ENCODE data around the gene DCLRE1C.
"Not testable (repeated sequence)": the region's sequence is repeated elsewhere in the genome, so short reads cannot be mapped to it uniquely, and the experiment has no call there.

Gene DCLRE1C

DNA sequence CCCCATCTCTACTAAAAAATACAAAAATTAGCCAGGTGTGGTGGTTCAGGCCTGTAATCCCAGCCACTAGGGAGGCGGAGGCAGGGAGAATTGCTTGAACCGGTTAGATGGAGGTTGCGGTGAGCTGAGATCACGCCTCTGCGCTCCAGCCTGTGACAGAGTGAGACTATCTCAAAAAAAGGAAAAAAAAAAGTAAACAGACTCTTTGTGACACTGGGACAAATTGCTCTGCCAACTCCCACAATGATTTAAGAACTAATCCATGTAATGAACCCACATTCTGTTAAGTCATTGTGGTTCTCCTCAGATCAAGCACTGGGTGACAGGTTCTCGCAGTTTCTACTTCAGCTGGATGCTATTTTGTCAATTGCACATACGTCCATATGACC lies 11.0 kb downstream of the DCLRE1C start:
- not testable (repeated sequence) for DNase-seq

DNA sequence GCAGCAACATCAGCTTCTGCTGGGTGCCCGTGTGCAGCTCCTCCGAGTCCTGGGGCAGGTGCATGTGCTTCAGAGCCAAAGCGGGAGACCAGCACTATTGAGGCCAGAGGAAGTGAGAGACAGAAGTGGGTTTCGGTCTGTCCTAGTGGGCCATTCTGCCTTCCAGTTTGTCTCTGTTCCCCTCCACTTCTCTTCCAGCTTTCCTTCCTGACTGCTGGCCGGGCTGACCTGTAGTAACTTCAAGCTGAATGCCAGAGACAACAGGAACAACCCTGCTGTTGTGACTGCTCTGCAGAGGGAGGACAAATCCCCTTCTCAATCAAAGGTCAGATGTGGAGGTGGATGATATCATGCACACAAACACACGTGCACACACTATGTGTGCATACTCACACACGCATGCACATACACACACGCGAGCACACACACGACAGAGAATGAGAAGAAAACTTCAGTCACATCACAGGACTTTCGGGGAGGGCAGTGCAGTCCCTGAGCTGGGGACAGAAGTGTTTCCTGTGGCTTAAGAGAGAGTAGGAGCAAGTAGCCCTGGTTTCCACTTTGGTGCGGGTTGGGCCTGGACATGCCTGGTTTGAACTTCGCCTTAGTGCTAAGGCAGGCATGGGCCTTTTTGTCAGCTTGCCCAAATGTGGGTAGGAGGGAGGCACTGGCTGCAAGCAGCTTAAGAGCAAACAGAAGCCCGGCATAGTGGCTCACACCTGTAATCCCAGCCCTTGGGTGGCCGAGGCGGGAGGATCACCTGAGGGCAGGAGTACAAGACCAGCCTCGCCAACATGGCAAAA lies 11.5 kb downstream of the DCLRE1C start:
- DNase-seq, result not testable (repeated sequence)

DNA sequence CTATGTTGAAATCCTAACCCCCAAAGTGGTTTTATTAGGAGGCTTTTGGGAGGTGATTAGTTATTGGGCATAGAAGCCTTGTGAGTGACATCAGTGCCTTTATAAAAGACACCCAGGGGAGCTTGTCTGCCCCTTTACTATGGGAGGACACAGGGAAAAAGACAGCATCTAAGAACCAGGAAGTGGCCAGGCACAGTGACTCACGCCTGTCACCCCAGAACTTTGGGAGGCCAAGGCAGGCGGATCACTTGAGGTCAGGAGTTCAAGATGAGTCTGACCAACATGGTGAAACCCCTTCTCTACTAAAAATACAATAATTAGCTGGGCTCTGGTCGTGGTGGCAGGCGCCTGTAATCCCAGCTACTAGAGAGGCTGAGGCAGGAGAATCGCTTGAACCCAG lies 14.9 kb downstream of the DCLRE1C start:
- DNase-seq, result peak; percentile 20

DNA sequence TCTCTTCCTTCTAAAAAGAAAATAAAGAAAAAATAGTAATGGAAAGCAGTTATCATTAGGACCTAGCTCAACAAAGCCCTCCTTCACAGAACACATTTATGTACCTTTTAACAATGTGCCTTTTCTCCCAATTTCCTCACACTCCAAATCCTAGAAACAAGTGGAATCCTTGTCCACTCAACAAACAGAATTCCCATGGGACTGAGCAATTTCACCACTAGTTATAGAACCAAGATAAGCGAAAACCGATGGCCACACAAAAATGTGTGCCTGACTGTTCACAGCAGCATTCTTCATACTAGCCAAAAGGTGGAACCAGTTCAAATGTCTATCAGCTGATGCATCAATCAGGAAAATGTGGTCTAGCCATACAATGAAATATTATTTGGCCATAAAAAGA lies 17.3 kb downstream of the DCLRE1C start:
- no peak for DNase-seq

DNA sequence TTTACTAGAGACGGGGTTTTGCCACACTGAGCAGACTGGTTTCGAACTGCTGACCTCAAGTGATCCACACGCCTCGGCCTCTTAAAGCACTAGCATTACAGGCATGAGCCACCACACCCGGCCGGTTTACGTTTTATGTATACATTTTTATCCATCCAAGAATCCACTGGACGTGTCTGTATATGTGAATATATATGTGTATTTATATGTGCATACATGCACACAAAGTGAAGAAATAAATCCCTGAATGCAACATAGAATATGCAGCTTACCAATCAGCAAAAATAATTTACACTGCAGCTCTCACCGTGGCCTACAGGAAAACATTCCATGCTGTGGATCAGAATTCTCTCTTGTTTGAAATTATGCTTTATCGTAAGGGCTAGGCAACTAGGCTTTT lies 23.3 kb downstream of the DCLRE1C start:
- DNase-seq, result no peak

DNA sequence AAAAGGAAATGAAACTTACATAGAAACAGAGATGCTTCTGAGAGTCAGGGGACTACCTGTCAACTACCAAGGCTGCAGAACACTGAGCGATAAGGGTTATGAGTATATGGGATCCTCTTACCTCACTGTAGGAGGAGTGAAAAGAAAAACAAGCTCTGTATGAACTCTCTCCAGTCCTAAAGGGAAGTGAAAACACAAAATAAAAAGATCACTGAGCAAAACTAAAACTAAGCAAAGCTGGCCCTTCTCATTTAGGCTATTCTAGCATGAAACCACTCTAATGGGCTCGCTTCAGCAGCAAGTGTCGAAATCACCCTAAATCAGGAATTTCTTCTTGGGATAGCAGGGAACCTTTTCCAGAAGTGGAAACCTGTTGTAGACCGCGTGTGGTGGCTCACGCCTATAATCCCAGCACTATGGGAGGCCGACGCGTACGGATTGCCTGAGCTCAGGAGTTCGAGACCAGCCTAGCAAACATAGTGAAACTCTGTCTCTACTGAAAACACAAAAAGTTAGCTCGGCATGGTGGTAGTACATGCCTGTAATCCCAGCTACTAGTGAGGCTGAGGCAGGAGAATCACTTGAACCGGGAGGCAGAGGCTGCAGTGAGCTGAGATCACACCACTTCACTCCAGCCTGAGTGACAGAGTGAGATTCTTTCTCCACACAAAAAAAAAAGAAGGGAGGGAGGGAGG lies 27.0 kb downstream of the DCLRE1C start:
- no peak for DNase-seq

DNA sequence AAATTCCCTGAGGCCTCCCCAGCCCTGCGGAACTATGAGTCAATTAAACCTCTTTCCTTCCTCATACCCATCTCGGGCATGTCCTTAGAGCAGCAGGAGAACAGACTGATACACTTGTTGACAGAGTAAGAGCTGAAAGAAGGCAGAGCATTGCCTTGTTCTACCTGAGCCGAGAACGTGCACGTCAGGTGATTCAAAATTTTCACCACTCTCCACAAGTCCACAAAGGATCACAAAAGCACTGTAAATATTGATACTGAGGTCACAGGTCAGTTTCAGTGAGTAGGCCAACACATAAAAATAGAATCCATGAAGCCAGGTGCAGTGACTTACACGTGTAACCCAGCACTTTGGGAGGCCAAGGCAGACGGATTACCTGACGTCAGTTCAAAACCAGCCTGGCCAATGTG lies 27.8 kb downstream of the DCLRE1C start:
- no peak for DNase-seq

DNA sequence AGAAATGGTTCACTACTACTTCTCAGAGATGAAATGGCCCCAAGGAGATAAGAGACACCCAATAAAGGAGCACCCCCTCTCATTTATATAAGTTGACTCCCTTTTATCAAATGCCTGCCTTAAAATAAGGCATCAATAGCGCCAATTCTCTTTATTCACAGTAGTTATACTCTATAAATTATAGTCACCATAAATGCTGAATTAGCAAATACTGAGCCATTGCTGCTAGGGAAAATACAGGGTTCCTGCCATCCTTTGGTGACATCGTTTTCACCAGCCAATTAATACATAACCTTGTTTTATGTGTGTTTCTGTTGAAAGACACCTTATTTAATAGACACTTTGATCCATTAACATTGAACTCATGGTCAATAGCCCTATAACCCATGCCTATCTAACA lies 28.6 kb downstream of the DCLRE1C start:
- no peak for DNase-seq

DNA sequence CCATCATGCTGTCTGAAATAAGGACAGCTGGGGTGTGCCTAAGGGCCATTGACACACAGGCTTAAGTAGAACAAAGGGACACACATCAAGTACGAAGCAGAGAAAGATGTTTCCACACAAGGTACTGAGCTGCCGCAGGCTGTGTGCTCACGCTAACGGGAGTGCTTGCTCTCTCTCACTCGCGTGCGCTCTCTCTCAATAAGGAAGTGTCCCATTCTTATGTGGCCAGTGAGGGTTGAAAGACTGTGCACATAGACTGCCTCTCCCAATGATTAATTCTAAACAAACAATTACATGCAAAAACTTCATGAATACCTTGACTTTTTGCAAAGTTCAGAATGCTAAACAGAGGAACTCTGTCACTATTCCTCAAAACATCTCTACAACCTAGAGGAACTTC lies 29.9 kb downstream of the DCLRE1C start:
- no peak for DNase-seq

DNA sequence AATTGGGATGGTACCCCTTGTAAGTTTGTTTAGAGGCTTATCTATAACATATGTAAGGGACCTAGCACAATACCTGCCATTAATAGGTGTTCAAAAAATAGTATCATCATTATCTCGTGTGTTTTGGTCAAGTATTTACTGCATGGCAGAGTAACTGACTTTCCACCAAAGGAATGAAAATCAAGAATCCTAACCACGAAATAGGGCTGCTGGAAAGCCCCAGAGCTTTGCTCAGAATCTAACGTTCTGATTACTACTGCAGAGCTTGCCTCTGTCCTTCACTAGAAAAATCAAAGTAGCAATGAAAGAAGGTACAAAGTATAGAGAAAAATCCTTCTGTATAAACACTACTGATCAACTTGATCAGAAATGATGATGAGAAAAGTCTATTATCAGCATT lies 34.9 kb downstream of the DCLRE1C start:
- no peak for DNase-seq

DNA sequence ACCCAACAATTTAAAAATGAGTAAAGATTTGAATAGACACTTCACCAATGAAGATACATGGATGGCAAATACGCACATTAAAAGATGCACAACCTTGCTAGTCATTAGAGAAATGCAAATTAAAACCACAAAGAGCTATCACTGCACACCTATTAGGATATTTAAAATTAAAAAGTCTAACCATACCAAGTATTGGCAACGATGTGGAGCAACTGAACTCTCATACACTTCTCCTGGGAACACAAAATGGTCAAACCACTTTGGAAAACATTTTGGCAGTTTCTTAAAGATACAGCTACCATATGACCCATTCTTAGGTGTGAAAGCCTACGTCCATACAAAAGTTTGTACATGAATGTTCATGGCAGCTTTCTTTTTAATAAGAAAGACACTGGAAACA lies 36.1 kb downstream of the DCLRE1C start:
- DNase-seq, result no peak

DNA sequence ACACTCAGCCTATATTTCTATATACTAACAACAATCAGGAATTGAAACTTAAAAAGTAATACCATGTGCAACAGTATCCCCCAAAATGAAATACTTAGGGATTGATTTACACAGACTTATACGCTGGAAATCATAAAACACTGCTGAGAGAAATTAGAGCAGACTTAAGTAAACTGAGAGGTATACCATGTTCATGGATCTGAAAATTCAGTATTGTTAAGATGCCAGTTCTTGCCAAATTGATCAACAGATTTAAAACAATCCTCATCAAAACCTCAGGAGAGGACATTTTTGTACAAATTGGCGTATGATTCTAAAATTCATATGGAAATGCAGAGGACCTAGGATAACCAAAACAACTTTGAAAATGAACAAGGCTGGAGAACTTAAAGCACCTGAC lies 37.3 kb downstream of the DCLRE1C start:
- no peak for DNase-seq

DNA sequence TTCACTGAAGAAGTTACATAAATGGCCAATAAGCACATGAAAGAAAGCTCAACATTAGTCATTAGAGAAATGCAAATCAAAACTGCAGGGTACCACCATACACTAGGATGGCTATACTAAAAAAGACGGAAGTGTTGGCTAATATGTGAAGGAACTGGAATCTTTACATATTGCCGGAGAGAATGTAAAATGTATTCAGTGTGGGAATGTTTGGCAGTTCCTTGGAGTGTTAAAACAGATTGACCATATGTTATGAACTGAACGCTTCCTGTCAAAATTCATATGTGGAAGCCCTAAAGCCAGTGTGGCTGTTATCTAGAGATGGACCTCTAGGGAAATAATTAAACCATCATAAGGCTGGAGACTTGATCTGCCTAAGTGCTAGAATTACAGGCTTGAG lies 42.1 kb downstream of the DCLRE1C start:
- no peak for DNase-seq

DNA sequence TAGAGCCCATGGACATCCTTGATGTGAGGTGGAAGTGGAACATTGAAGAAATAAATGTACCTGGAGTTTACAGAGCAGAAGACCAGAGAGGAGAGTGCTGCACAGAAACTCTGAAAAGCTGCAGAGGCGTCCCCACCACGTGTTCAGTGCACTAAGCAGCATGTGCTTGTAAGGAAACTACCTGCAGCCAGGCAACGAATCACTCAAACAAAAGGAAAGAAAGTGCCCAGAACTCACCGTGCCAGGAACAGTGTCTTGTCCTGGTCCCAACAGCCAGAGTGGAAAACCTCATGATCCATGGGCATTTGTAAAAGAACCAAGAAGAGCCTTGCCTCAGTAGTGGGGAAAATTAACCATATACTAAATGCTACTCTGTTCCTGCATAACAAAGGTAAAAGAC lies 42.9 kb downstream of the DCLRE1C start:
- no peak for DNase-seq

DNA sequence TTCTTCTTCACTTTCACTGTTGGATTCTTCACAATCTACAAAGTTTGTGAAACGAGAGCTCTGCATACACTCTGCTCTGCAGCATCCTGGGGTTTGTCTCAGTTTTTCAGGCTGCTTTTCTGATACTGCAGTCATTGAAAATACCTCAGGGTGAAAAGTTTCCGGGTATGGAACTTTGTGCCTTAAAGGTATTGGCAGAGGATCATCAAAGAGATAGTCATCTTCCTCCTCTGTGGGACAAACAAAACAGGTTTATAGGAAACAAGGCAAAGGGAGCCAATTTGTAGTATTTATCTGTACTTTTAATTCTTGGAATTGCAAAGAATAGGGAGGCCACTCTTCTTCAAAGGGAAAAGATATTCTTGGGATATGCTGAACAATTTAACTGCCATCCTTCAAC lies 44.8 kb downstream of the DCLRE1C start:
- DNase-seq, result no peak

DNA sequence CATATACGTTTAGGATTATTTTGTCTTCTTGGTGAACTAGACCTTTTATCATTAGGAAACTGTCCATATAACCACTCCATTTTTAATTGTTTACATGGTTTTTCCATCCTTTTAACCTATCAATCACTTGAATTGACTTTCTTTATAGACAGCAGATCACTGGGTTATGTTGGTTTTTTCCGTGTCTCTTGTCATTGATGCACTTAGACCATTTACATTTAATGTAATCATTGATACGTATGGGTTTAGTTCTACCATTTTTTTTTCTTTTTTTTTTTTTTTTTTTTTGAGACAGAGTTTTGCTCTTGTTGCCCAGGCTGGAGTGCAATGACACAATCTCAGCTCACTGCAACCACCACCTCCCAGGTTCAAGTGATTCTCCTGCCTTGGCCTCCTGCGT lies 46.3 kb downstream of the DCLRE1C start:
- DNase-seq, result not testable (repeated sequence)

DNA sequence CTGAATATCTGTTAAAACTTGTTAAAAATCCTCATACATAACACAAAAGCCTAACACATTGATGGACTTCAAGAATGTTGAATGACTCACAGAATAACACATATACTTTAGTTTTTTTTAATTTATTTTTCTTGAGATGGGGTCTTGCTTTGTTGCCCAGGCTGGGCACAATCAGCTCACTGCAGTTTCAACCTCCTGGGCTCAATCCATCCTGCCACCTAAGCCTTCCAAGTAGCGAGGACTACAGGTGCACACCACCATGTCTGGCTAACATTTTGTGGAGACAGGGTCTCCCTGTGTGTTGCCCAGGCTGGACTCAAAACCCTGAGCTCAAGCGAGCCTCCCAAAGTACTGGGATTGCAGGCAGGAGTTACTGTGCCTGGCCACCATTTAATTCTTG lies 47.1 kb downstream of the DCLRE1C start:
- DNase-seq, result no peak

DNA sequence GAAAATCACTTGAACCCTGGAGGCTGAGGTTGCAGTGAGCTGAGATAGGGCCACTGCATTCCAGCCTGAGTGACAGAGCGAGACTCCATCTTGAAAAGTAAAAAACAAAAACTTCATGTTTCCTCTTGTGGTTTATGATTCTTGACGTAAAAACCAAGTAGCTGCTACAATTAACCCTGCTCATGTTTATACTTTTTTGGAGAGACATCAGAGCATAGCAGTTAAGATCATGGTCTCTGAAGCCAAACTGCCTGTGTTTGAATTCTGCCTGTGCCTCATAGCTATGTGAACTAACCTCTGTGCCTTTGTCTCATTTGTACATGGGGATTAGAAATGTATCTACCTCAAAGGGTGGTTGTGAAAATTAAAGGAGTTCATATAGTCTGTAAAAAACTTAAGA lies 48.0 kb downstream of the DCLRE1C start:
- DNase-seq, result no peak

DNA sequence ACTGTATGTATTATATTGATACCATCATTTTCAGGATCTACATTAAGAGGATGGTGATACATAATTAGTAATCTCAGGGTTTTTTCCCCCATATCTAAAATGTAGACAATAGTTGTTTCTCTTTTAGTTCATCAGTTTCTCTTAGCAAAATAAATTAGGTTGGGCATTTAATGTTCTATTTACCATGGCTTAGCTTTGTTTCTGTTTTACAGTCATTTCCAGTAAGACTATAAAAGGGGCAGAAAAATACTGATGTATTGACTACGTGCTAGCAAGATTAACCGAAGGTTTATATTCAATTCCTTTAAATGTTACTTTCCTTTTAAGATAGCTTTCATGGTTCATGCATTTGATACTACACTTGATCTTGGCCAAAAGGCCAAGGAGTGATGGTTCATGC lies 49.0 kb downstream of the DCLRE1C start:
- DNase-seq, result no peak

DNA sequence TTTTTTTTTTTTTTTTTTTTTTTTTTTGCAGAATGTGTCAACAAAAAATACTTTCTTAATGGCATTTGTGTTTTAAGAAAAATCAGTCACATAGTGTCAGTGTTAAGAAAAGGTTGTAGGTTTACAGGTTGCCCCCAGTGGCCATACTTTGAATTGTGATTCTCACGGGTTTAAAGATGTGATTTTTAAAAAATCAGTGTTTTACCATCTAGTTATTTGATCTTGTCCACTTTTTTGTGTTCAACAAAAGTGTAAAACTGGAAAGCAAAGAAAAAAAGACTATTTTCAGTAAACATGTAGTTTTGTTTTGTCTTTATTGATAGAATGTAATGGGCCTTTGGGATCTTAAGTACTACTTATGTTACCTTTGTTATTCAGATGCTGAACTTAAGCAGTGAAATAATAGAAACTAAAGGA lies 49.6 kb downstream of the DCLRE1C start:
- peak; percentile 31 for DNase-seq

DNA sequence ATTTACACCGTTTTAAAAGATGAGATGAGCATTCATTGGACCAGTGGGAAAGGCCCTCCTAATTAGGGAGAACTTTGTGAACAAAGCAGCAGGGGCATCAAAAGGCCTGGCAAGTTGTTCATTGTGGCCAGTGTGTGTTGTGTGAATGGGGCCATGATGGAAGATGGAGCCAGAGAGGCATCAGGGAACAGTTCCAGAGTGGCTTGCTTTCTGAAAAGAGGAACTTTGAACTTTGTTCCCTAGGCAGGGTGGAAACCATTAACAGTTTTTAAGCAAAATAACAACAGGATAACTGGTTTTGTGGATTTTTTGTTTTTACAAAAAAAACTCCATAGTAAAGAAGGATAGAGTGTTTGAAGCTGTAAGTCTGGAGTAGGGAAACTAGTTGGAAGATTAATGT lies 62.7 kb downstream of the DCLRE1C start:
- DNase-seq, result no peak

DNA sequence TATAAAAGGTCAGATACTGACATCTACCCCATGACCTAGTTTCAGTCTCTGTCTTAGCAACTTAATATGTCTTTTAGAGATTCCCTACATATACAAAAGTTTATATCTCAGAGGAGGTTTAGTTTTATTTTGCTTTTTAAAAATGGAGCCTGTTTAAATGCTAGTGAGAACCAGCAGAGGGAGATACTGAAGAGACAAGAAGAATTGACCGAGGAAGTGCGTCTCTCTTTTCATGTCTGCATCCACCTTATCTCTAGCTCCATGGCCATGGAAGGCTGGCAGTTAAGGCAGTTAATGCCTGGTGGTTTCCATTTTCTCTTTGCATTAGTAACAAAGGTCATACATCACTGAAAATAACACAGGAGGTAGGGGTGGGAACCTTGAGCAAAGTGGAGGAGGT lies 64.6 kb downstream of the DCLRE1C start:
- no peak for DNase-seq

DNA sequence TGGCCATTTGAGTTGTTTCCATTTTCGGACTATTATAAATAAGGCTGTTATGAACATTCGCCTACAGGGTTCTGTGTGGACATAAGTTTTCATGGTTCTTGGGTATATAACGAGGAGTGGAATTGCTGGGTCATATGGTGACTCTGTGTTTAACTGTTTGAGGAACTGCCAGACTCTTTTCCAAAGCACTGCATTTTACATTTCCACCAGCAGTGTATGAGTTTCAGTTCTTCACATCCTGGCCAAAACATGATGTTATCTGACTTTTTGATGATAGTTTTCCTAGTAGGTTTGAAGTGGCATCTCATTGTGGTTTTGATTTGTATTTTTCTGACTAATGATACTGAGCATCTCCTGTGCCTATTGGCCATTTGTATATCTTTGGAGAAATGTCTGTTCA lies 69.8 kb downstream of the DCLRE1C start:
- no peak for DNase-seq

DNA sequence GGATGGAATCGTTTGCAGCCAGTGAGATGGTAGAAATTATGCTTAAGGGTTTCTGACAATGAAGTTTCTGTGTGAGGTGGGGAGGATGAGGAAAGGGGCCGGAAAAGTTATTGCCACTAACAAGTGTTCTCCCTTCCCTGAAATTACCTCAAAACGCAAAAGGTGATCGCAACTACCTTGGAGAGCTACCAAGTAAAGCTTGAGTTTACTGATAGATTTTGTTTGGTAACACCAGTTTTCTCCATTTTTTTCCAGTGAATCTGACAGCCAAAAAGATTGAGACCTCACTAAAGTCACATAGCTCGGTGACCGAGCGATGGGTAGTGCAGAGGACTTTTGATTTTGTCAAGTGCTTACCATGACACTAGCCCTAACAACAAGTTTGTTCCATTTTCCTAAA lies 73.7 kb downstream of the DCLRE1C start:
- DNase-seq, result no peak

DNA sequence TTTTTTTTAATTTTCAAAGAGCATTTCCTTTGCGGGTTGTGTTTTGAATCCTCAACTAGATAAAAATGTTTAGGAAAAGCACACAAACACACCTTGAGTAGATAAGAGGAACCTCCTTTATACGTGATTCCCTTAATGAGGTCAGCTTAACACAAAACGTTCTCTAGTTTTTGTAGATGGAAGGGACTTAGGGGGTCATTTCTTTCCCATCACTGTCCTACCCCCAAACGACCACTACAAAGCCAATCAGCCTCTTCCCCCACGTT lies 74.0 kb downstream of the DCLRE1C start:
- DNase-seq, result no peak
